Ishikawa (cell line): ENCODE results near the gene CDH2.

ENCODE experiments used
- CEBPB ChIP-seq: IDR thresholded peaks from 2 replicates; pipeline ENCODE4 v1.6.1; 2012
- CREB1 ChIP-seq: IDR thresholded peaks from 2 replicates; pipeline ENCODE4 v1.6.1; 2012; ENCODE audit warnings: low read depth
- EGR1 ChIP-seq: IDR thresholded peaks from 2 replicates; pipeline ENCODE4 v1.6.1; 2012
- EP300 ChIP-seq: IDR thresholded peaks from 2 replicates; pipeline ENCODE4 v1.6.1; 2012; ENCODE audit warnings: borderline replicate concordance
- FOXM1 ChIP-seq: IDR thresholded peaks from 2 replicates; pipeline ENCODE4 v1.6.1; 2012; ENCODE audit warnings: low read depth, borderline replicate concordance
- NFIC ChIP-seq: IDR thresholded peaks from 2 replicates; pipeline ENCODE4 v1.6.1; 2012
- RAD21 ChIP-seq: IDR thresholded peaks from 2 replicates; pipeline ENCODE4 v1.6.1; 2012; ENCODE audit warnings: low read depth
- TAF1 ChIP-seq: IDR thresholded peaks from 2 replicates; pipeline ENCODE4 v1.6.1; 2012; ENCODE audit warnings: low read depth, mild to moderate bottlenecking
- TCF12 ChIP-seq: IDR thresholded peaks from 2 replicates; pipeline ENCODE4 v1.6.1; 2012; ENCODE audit warnings: low read depth
- TEAD4 ChIP-seq: IDR thresholded peaks from 2 replicates; pipeline ENCODE4 v1.6.1; 2012
- YY1 ChIP-seq: IDR thresholded peaks from 2 replicates; pipeline ENCODE4 v1.6.1; 2012; ENCODE audit warnings: low read depth
- ZBTB7A ChIP-seq: IDR thresholded peaks from 2 replicates; pipeline ENCODE4 v1.6.1; 2012; ENCODE audit warnings: low read depth
- TF ChIP-seq, protein P1 (sequence below): IDR thresholded peaks from 2 replicates; pipeline ENCODE4 v1.6.1; 2012
- TF ChIP-seq, protein P2 (sequence below): IDR thresholded peaks from 2 replicates; pipeline ENCODE4 v1.6.1; 2012; ENCODE audit warnings: low read depth, mild to moderate bottlenecking
- TF ChIP-seq, protein P3 (sequence below): IDR thresholded peaks from 2 replicates; pipeline ENCODE4 v1.6.1; 2012

The CDH2 gene

DNA sequence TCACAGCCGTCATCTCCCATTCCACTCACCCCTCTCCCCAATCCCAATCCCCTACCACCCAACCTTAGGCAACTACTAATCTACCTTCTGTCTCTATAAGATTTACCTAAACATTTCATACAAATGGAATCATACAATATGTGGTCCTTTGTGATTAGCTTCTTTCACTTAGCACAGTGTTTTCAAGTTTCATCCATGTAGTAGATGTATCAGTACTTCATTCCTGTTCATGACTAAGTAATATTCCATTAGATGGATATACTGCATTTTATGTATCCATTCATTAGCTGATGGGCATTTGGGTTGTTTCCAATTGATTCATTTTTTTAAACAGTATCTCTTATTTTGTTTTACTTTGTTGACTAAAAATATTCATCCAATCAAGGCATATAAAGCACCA is 109.6 kb downstream of the CDH2 start:
- TF ChIP-seq CEBPB, result no peak
- no peak for TF ChIP-seq EP300
- no peak for TF ChIP-seq YY1
- TF ChIP-seq TAF1, result no peak
- no peak for TF ChIP-seq FOXM1
- TF ChIP-seq, protein P1, sequence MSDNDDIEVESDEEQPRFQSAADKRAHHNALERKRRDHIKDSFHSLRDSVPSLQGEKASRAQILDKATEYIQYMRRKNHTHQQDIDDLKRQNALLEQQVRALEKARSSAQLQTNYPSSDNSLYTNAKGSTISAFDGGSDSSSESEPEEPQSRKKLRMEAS, result no peak
- TF ChIP-seq TEAD4, result no peak
- no peak for TF ChIP-seq RAD21
- TF ChIP-seq ZBTB7A, result no peak
- TF ChIP-seq, protein P2, sequence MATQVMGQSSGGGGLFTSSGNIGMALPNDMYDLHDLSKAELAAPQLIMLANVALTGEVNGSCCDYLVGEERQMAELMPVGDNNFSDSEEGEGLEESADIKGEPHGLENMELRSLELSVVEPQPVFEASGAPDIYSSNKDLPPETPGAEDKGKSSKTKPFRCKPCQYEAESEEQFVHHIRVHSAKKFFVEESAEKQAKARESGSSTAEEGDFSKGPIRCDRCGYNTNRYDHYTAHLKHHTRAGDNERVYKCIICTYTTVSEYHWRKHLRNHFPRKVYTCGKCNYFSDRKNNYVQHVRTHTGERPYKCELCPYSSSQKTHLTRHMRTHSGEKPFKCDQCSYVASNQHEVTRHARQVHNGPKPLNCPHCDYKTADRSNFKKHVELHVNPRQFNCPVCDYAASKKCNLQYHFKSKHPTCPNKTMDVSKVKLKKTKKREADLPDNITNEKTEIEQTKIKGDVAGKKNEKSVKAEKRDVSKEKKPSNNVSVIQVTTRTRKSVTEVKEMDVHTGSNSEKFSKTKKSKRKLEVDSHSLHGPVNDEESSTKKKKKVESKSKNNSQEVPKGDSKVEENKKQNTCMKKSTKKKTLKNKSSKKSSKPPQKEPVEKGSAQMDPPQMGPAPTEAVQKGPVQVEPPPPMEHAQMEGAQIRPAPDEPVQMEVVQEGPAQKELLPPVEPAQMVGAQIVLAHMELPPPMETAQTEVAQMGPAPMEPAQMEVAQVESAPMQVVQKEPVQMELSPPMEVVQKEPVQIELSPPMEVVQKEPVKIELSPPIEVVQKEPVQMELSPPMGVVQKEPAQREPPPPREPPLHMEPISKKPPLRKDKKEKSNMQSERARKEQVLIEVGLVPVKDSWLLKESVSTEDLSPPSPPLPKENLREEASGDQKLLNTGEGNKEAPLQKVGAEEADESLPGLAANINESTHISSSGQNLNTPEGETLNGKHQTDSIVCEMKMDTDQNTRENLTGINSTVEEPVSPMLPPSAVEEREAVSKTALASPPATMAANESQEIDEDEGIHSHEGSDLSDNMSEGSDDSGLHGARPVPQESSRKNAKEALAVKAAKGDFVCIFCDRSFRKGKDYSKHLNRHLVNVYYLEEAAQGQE, result no peak
- TF ChIP-seq CREB1, result no peak
- TF ChIP-seq EGR1, result no peak
- TF ChIP-seq, protein P3, sequence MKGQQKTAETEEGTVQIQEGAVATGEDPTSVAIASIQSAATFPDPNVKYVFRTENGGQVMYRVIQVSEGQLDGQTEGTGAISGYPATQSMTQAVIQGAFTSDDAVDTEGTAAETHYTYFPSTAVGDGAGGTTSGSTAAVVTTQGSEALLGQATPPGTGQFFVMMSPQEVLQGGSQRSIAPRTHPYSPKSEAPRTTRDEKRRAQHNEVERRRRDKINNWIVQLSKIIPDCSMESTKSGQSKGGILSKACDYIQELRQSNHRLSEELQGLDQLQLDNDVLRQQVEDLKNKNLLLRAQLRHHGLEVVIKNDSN, result no peak
- no peak for TF ChIP-seq NFIC
- TF ChIP-seq TCF12, result no peak

DNA sequence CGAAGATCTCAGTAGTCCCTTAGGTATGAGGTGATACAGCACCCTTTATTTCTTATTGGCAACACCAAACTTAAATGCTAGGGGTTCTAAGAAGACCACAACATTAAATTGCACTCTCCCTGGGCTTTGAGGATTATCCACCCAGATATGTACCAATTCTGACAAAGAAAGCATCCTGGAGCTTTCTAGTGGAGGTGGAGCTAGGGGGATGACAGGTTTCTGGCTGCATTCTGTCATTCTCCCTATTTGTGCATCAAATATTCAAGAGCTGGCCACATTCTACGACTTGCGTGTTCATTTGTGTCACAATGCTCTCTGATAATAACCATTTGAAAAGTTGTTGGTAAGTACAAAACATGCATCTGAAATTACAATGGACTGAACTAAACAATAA is 111.1 kb downstream of the CDH2 start:
- TF ChIP-seq NFIC, result no peak
- TF ChIP-seq TAF1, result no peak
- no peak for TF ChIP-seq ZBTB7A
- TF ChIP-seq RAD21, result no peak
- no peak for TF ChIP-seq FOXM1
- TF ChIP-seq, protein P3, result no peak
- no peak for TF ChIP-seq CREB1
- TF ChIP-seq YY1, result no peak
- TF ChIP-seq TCF12, result no peak
- TF ChIP-seq, protein P1, result no peak
- TF ChIP-seq TEAD4, result no peak
- TF ChIP-seq, protein P2, result no peak
- no peak for TF ChIP-seq CEBPB
- TF ChIP-seq EP300, result no peak
- TF ChIP-seq EGR1, result no peak

DNA sequence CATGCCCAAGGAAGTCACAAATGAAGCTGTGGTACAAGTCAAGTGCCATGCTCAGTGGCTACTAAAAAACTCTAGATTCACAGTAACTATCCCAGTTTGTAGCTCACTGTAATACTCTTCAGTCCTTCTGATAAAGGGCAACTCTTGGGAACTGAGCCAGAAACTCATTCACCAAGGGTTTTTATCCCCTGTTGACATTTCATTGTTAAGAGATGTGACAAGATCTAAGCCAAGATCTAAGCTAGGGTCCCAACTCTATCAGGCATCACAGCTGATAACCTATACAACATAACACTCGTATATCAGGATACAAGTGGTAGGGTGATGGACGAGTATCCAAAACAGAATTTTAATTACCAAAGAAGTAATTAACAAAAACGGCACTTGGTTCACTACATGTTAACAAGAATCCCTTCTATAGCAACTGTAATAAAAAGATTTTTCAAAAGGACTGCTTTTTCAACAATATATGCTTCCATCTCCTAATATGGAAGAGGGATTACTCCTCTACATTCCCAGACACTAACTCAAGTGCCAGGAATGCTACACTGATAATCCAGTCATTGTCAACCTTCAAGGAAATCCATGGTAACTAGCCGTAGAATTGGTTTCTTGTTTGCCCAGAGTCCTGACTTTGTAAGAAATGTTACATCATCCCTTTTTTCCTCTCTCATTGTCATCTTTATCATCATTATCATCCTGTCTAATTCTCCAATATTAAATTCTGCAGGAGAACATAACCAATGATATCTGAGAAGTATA is 111.7 kb downstream of the CDH2 start:
- no peak for TF ChIP-seq YY1
- TF ChIP-seq RAD21, result no peak
- peak; percentile 48; the same call in 1 of the 2 replicates for TF ChIP-seq EP300
- TF ChIP-seq TAF1, result no peak
- TF ChIP-seq TCF12, result no peak
- no peak for TF ChIP-seq CREB1
- TF ChIP-seq, protein P1, result no peak
- TF ChIP-seq, protein P3, result no peak
- TF ChIP-seq, protein P2, result no peak
- TF ChIP-seq TEAD4, result peak; percentile 84
- no peak for TF ChIP-seq ZBTB7A
- peak; percentile 52; the same call in 1 of the 2 replicates for TF ChIP-seq FOXM1
- no peak for TF ChIP-seq CEBPB
- TF ChIP-seq NFIC, result 0 out of 2 replicates have a peak, but pooled peaks have one; percentile 18
- no peak for TF ChIP-seq EGR1
